ENCODE results near the gene RDH13. TPM values are rescaled to one million over a fixed set of nuclear protein-coding genes. Genes with fewer than 3 reads are reported as not detected.

The RDH13 gene
- total RNA-seq, 4 donors from 2014 or later = 6.3 to 25.7 (median 12.7) TPM

GRCh38 chr19:55089342-55089944, 26.5 kb upstream of the RDH13 start:
- H3K27ac ChIP-seq = no peak overlapping the region
- DNase-seq (ENCODE audit: low spot score in 2 of 2) = no peak
- peaks cover 0 to 42% (median 19%) of the 10 kb centered on the region in 3 donors for H3K36me3 ChIP-seq
- 90% methylated on average over 3 of the region's 3 CpGs for WGBS, 2 donors
- H3K4me1 ChIP-seq = peaks cover 0 to 30% (median 13%) of the 10 kb centered on the region in 4 donors
- H3K27me3 ChIP-seq = peaks cover 0 to 38% of the 10 kb centered on the region in 2 donors
- TF ChIP-seq EP300 (IDR thresholded peaks at IDR 0.05) = no peak
- no peak for TF ChIP-seq CTCF (IDR thresholded peaks at IDR 0.05)
- TF ChIP-seq POLR2A (IDR thresholded peaks at IDR 0.05) = no peak
- no peaks in the 10 kb centered on the region for H3K9me3 ChIP-seq
- H3K4me3 ChIP-seq = no peak overlapping the region

GRCh38 chr19:55088543-55089341, 25.8 kb upstream of the RDH13 start:
- H3K4me3 ChIP-seq = no peak overlapping the region
- peak overlapping the region in 1 of 4 donors; percentile 1 for H3K27ac ChIP-seq
- peaks cover 0 to 38% (median 16%) of the 10 kb centered on the region in 3 donors for H3K36me3 ChIP-seq
- H3K9me3 ChIP-seq = no peaks in the 10 kb centered on the region
- no peak for TF ChIP-seq EP300 (IDR thresholded peaks at IDR 0.05)
- peak; percentile 44 to 94 (median 86) for TF ChIP-seq CTCF (IDR thresholded peaks at IDR 0.05)
- peak; percentile 67 to 86 for DNase-seq (ENCODE audit: low spot score in 2 of 2)
- H3K4me1 ChIP-seq = peaks cover 0 to 30% (median 13%) of the 10 kb centered on the region in 4 donors
- peaks cover 0 to 45% of the 10 kb centered on the region in 2 donors for H3K27me3 ChIP-seq
- 42 to 55% methylated on average over 15 of the region's 18 CpGs for WGBS, 2 donors

- H3K27ac ChIP-seq = peak overlapping the region in 1 of 4 donors; percentile 1
- no peak for DNase-seq (ENCODE audit: low spot score in 2 of 2)
- TF ChIP-seq EP300 (IDR thresholded peaks at IDR 0.05) (no peak), POLR2A (IDR thresholded peaks at IDR 0.05) (no peak), CTCF (IDR thresholded peaks at IDR 0.05) (no peak)
- peaks cover 5 to 52% of the 10 kb centered on the region in 2 donors for H3K27me3 ChIP-seq
- H3K4me3 ChIP-seq = peak overlapping the region in 1 of 4 donors; percentile 49
- H3K9me3 ChIP-seq = no peaks in the 10 kb centered on the region
- peaks cover 0 to 36% (median 16%) of the 10 kb centered on the region in 3 donors for H3K36me3 ChIP-seq
- peaks cover 0 to 35% (median 13%) of the 10 kb centered on the region in 4 donors for H3K4me1 ChIP-seq
- WGBS, 2 donors = 71 to 80% methylated on average over 12 of the region's 12 CpGs
Observed at GRCh38 chr19:55088021-55088451, 25.1 kb upstream of the RDH13 start.

GRCh38 chr19:55087542-55087901, 24.6 kb upstream of the RDH13 start:
- H3K9me3 ChIP-seq = no peaks in the 10 kb centered on the region
- peaks cover 0 to 31% (median 16%) of the 10 kb centered on the region in 3 donors for H3K36me3 ChIP-seq
- peaks cover 9 to 57% of the 10 kb centered on the region in 2 donors for H3K27me3 ChIP-seq
- 13 to 21% methylated on average over 17 of the region's 17 CpGs for WGBS, 2 donors
- DNase-seq (ENCODE audit: low spot score in 2 of 2) = no peak
- H3K4me1 ChIP-seq = peaks cover 0 to 36% (median 13%) of the 10 kb centered on the region in 4 donors
- H3K4me3 ChIP-seq = peak overlapping the region; percentile 26 to 49 (median 34)
- no peak overlapping the region for H3K27ac ChIP-seq
- no peak for TF ChIP-seq EP300 (IDR thresholded peaks at IDR 0.05)

- no peak overlapping the region for H3K27ac ChIP-seq
- DNase-seq (ENCODE audit: low spot score in 2 of 2) = peak; percentile 80 to 87
- peaks cover 11 to 63% of the 10 kb centered on the region in 2 donors for H3K27me3 ChIP-seq
- H3K4me1 ChIP-seq = peaks cover 0 to 41% (median 18%) of the 10 kb centered on the region in 4 donors
- peak overlapping the region; percentile 26 to 49 (median 34) for H3K4me3 ChIP-seq
- peak in 1 of 2 donors; percentile 48 for TF ChIP-seq EP300 (IDR thresholded peaks at IDR 0.05)
- peak in 1 of 5 experiments; percentile 7 for TF ChIP-seq CTCF (IDR thresholded peaks at IDR 0.05)
- TF ChIP-seq POLR2A (IDR thresholded peaks at IDR 0.05) = no peak
- peaks cover 0 to 25% (median 11%) of the 10 kb centered on the region in 3 donors for H3K36me3 ChIP-seq
- WGBS, 2 donors = 1% methylated on average over 50 to 59 of the region's 74 CpGs
- H3K9me3 ChIP-seq = no peaks in the 10 kb centered on the region
Observed at GRCh38 chr19:55086730-55087541, 24.0 kb upstream of the RDH13 start.
